GM18873 (cell line): ENCODE results near the gene HACE1.
"Not testable (repeated sequence)": the region's sequence is repeated elsewhere in the genome, so short reads cannot be mapped to it uniquely, and the experiment has no call there.

Source experiments
- ATAC-seq: cut with Tn5 transposase; IDR thresholded peaks from one replicate; pipeline ENCODE4 v1.9.1; 2021; ENCODE audit warnings: mild to moderate bottlenecking, moderate library complexity, moderate number of reproducible peaks; ENCODE audit not compliant: unreplicated experiment, low FRiP score

HACE1 gene

DNA sequence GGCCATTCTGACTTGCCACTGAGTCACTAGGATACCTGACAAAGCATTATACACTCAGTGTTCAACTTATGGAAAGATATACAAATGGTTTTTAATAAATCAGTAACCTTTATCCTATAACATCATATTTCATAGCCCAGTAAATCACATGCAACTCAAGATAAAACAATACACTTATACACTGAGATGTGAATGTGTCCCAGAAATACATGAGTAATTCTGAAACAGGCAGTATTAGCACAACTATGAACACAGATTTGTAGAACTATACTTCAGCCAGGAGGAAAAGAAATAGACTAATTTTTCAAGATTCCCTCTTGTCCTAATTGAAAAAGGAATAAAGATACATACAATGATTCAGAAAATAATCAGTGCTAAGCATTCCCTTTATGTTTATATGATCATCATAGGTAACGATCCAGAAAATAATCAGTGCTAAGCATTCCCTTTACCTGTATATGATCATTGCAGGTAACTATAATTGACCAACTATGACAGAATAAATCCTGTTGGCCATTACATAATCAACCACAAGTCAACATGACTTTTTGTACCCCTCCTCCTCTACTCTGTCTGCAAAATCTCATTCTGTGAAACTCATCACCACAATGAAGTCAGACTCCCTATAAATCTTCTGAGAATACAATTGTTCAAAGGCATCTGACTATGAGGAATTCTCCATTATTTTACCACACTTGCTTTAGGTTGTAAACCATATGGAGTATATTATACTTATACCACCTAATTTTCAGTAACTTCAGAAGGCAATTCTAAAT, 30.3 kb downstream of the HACE1 start:
- no peak for ATAC-seq

DNA sequence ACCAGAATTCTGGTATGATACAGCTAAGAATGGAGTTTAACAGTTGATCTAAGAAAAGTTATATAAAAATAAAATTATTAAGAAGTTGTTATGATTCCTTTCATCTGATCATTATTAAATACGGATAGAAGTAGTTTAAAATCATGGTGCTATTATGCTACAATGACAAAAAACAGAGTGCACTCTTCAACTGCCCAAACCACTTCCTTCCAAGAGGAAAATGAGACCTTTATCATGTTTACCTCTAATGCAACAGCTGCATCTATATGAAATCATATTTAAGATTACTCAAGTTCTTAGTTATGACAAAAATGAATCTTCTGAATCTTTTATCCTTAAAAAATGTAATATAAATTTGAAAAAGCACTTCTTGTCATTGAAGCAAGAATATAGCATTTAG, 31.2 kb downstream of the HACE1 start:
- ATAC-seq: no peak

- not testable (repeated sequence) for ATAC-seq
Measured at GRCh38 chr6:104820820-104821219, 38.9 kb downstream of the HACE1 start.

GRCh38 chr6:104816125-104816524, 43.6 kb downstream of the HACE1 start:
- ATAC-seq: no peak

DNA sequence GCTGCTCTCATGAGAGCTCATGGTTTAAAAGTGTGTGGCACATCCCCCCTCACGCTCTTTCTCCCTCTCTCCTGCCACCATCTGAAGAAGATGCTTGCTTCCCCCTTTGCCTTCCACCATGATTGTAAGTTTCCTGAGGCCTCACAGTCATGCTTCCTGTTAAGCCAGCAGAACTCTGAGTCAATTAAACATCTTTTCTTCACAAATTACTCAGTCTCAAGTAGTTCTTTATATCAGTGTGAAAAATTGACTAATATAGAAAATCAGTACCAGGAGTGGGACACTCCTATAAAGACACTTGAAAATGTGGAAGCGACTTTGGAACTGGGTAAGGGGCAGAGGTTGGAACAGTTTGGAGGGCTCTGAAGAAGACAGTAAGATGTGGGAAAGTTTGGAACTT, 45.0 kb downstream of the HACE1 start:
- no peak for ATAC-seq

DNA sequence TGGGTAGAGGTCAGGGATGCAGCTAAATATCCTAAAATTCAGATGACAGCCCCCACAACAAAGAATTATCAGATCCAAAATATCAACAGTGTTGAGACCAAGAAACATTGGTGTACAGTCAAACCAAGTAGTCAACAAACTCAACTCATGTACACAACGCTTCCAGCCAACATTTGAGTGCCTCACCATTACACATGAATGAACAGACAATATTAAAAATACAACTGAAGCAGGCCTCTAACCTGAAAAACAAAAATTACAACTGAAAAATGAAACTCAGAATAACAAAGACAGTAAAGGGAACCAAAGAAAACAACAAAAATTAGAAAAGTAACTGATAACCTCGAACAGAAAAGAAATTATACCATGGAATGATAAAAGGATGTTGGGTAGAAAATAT, 46.2 kb downstream of the HACE1 start:
- no peak for ATAC-seq

- ATAC-seq: no peak
Measured at GRCh38 chr6:104809116-104809515, 50.6 kb downstream of the HACE1 start.

- not testable (repeated sequence) for ATAC-seq
Measured at GRCh38 chr6:104805335-104805734, 54.4 kb downstream of the HACE1 start.

DNA sequence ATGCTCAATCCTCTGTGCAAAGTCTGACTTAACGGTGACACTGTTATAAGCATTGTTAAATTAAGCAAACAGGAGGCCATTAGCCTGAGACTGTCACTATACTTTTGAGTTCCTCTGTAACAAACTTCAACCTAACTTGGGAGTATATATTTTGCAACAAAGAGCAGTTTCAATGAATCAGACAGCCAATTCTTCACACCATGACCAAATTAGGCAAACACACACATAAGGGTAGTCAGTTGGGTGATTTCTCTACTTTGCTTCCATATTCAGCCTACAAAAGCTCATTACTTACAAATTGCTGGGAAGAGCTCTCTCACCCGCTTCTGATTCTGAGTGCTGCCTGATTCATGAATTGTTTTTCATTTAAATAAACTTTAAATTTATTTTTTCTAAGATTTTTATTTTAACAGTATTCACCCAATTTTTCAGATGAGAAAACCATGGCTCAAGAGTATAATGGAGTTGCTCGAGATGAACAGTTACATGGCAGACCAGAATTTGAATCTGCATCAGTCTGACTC, 60.5 kb downstream of the HACE1 start:
- no peak for ATAC-seq

GRCh38 chr6:104796031-104796785, 63.5 kb downstream of the HACE1 start:
- ATAC-seq: no peak

GRCh38 chr6:104795363-104795762, 64.4 kb downstream of the HACE1 start:
- no peak for ATAC-seq

DNA sequence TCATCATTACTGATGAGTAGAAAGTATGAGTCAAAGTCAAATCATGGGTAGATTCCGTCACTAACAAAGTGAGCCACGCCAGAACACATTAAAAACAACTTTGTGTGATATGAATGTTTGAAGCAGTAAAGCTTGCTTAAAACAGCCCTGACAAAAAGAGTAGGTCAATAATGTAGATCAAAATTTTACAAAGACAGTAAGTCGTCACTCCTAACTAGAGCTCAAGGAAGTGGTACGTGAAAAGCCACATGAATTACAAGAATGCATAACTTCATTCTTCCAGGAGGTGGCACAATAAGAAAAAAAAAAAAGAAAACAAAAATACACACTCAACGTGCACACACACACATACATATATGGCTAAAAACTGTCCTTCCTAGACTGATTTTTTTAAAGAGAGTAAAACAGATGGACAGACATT, 69.9 kb downstream of the HACE1 start:
- ATAC-seq: peak; percentile 91

GRCh38 chr6:104788400-104788799, 71.3 kb downstream of the HACE1 start:
- no peak for ATAC-seq

DNA sequence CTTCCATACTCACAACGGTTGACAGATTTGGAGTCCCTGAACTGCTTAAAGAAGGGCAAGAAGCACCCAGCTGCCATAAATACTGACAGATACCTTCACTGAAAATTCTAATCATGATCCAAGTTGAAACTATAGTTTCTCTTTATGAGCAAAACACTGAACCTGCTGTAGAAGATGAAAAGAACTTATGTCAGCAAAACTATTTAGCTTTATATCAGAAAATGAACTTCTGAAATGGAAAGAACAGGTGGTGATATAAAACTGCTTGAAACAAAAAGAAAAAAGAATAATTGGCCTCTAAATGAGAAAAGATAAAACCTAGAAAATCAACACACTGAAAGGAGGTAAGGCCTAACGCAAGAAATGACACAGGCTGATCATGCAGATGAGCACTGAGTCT, 72.4 kb downstream of the HACE1 start:
- ATAC-seq: no peak

DNA sequence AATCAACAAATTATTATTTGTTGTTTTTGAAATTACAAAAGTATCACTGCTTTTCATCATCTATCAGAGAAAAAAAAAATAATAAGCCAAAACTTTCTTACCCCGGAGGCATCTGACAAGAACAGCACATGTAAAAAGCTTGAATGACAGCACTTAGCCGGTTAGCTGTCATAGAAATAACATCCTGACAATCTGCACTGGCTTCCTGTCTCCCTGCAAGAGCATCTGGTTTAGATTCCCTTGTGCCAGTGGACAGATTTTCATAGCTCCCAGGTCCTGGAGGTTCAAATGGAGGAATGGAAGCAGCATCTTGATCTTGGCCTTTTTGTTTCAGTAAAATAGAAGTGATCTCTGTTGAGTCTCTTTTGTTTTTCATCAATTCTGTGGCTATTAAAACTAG, 74.8 kb downstream of the HACE1 start:
- ATAC-seq: no peak

- peak; percentile 71 for ATAC-seq
Measured at GRCh38 chr6:104771258-104771832, 88.4 kb downstream of the HACE1 start.

DNA sequence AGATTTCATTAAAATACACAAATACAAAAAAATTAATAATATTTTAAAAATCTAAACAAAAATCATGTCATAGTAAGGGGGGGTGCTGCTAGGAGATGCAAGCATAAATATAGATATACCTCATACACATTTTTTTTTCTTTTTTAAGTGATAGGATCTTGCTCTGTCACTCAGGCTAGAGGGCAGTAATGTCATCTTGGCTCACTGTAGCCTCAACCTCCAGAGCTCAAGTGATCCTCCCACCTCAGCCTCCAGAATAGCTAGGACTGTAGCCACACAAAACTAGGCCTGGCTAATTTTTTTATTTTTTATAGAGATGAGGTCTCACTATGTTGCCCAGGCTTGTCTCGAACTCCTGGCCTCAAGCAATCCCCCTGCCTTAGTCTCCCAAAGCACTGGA, 90.8 kb downstream of the HACE1 start:
- no peak for ATAC-seq

GRCh38 chr6:104766595-104766994, 93.1 kb downstream of the HACE1 start:
- no peak for ATAC-seq

DNA sequence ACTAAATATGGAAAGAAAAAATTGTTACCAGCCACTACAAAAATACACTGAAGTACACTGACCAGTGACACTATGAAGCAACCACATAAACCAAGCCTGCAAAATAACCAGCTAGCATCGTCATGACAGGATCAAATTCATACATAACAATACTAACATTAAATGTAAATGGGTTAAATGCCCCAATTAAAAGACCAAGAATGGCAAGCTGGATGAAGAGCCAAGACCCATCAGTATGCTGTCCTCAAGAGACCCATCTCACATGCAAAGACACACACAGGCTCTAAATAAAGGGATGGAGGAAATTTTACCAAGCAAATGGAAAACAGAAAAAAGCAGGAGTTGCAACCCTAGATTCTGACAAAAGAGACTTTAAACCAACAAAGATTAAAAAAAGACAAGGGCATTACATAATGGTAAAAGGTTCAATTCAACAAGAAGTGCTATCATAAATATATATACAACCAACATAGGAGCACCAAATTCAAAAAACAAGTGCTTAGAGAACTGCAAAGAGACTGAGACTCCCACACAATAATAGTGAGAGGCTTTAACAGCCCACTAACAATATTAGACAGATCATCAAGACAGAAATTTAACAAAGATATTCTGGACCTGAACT, 104.8 kb downstream of the HACE1 start:
- ATAC-seq: no peak

DNA sequence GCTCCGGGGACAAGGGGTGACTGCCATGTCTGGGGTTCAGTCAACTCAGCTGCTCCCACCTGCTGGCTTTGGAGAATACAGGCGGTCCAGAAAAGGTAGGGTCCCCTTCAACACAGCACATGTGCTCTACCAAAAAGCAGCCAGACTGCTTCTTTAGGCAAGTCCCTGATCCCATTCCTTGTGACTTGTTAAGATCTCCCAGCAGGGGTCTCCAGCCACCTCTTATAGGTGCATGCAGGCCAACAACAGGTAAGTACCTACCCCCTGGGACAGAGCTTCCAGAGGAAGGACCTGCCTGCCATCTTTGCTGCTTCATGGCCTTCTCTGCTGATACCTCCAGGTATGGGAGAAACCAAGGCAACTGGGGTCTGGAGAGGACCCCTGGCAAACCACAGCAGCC, 106.5 kb downstream of the HACE1 start:
- no peak for ATAC-seq

DNA sequence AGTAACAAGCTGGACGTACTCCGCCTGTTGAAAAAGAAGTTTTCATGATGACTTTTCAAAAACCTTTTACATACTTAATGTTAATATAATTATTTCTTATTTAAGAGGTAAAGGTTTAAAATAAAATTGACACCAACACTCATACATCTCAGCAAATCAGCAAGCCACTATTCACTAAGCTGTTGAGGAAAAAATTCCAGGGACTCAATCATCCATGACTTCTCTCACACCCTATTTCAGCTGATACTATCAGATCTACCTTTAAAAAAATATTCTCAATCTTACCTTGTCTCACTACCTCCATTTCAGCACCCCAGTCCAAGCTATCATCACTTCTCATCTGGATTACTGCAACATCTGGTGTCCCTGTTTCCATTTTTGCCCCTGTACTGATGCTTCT, 109.3 kb downstream of the HACE1 start:
- no peak for ATAC-seq
